ENCODE data around the gene NINL.
"Not testable (repeated sequence)": the region's sequence is repeated elsewhere in the genome, so short reads cannot be mapped to it uniquely, and the experiment has no call there.

Gene NINL

DNA sequence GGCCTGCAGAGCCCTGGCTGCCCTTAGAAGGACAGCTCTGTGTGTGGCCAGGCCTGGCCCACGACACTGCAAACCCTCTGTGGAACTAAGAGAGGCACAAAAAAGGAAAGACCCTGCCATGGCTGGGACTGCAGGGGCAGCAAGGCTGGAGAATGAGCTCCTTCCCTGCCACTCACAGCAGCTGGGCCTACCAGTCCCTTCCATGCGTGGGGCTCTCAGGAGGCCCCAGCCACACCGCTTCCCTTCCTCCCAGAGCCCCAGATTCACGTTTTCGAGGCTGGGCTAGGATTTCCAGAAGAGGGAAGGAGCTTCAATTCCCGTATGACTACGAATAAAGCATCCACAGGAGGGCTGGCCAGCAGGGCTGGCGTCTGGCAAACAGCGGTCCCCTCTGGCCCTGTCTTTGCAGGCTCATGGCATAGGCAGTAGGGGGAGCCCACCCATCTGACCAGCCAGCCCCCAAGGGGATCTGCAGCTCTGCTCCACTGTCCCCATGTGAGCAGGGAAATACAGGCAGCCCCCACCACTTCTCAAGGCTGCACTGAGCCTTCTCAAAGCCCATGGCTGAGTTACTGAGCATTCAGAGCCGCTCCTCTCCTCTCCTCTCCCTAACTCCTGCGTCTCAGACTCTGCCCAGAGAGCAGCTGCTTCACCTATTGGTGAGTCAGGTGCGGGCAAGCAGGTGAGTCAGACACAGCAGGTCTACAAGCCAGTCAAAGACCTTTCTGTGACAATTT, 53.1 kb downstream of the NINL start:
- DNase-seq (ENCODE audit: low read depth) = no peak

DNA sequence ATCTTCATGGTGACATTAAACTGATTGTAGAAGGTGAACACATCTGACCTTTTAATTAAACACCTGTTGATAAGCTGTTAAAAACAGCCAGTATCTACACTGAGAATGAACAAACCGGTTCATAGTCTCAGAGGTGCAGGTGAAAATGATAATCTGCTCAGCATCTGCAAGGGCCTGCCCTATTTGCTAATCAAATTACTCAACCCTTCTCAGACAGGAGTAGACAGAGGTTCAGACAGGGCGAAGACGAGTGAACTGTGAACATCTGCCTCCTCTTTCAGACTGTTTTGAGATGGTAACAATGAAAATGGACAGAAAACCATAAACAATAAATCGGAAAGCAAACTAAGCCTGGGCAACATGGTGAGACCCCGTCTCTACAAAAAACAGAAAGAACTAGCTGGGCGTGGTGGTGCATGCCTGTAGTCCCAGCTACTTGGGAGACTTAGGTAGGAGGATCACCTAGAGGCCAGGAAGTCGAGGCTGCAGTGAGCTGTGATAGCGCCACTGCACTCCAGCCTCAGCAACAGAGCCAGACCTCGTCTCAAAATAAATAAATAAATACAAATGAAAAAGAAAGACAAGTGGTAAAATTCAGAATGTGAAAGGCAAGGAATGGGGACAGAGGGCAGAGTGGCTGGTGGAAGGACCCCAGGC, 55.9 kb downstream of the NINL start:
- DNase-seq (ENCODE audit: low read depth) = no peak

GRCh38 chr20:25527949-25528348, 57.4 kb downstream of the NINL start:
- DNase-seq (ENCODE audit: low read depth) = no peak

- DNase-seq (ENCODE audit: low read depth) = no peak
Observed at GRCh38 chr20:25526446-25526845, 58.9 kb downstream of the NINL start.

DNA sequence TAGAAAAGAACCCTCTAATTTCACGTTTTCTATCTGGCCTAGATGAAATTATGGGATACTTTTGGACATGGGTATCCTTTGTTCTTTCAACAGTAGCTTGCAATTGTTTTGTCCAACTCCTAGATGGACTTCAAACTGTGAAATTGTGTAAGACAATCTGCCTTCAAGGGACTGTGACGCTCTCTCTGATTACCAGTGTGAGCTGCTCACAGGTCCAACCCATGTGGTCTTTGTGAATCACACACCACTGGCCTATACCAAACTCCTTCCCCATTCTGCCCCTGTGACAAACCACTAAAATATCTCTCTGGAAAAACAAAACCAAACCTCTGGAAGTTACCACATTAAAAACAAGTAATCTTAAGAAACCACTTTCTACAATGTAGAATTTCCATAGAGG, 59.5 kb downstream of the NINL start:
- DNase-seq (ENCODE audit: low read depth) = no peak

GRCh38 chr20:25525295-25525694, 60.0 kb downstream of the NINL start:
- DNase-seq (ENCODE audit: low read depth) = no peak

- DNase-seq (ENCODE audit: low read depth) = no peak
Observed at GRCh38 chr20:25521382-25521781, 63.9 kb downstream of the NINL start.

- no peak for DNase-seq (ENCODE audit: low read depth)
Observed at GRCh38 chr20:25517124-25517523, 68.2 kb downstream of the NINL start.

DNA sequence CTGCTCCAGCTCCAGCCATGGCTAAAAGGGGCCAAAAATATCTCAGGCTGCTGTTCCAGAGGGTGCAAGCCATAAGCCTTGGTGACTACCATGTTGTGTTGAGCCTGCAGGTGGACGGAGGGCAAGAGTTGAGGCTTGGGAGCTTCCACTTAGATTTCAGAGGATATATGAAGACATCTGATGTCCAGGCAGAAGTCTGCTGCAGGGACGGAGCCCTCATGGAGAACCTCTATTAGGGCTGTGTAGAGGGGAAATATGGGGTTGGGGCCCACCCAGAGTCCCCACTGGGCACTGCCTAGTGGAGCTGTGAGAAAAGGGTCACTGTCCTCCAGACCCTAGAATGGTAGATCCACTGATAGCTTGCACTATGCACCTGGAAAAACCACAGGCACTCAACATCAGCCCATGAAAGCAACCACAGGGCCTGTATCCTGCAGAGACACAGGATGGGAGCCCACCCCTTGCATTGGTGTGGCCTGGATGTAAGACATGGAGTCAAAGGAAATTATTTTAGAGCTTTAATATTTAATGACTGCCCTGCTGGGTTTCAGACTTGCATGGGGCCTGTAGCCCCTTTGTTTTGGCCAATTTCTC, 70.5 kb downstream of the NINL start:
- DNase-seq (ENCODE audit: low read depth) = no peak

- no peak for DNase-seq (ENCODE audit: low read depth)
Observed at GRCh38 chr20:25514195-25514594, 71.1 kb downstream of the NINL start.

GRCh38 chr20:25512709-25513108, 72.6 kb downstream of the NINL start:
- no peak for DNase-seq (ENCODE audit: low read depth)

- DNase-seq (ENCODE audit: low read depth) = no peak
Observed at GRCh38 chr20:25511183-25511582, 74.1 kb downstream of the NINL start.

GRCh38 chr20:25510721-25511120, 74.6 kb downstream of the NINL start:
- DNase-seq (ENCODE audit: low read depth) = no peak

DNA sequence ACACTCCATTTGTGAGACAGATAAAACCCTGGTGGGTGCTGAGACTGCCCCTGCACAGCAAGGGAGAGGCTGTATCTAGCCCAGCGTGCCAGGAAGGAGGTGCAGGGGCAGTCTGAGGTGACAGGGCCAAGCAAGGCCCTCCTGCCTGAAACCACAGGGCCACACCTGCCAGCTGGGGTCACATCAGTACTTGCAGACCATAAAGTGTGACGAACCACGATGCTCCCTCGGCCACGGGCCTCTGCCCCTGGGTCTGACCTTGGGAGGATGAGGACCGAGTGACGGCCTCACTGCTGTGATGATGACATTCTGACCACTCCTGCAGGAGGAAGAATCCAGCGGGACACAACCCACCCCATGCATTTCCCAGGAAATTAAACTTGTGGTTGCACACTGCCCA, 75.1 kb downstream of the NINL start:
- no peak for DNase-seq (ENCODE audit: low read depth)

DNA sequence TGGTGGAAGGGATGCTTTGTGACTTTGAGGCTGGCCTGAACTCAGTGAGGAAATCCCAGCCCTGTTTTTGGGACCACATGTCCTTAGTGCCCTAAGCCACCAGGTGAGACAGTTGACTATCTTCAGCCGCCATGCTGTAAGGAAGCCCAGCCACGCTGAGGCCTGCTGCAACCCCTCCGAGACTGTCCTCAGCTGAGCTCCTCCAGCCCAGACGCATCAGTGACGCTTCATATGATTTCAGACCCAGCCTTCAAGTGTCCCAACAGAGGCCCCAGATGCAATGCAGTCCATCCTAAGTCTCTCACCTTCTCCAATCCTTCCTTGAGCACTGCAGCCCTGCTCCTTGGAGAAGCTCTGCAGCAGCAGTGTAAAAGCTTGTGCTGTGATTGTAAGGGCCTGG, 76.2 kb downstream of the NINL start:
- DNase-seq (ENCODE audit: low read depth) = no peak

DNA sequence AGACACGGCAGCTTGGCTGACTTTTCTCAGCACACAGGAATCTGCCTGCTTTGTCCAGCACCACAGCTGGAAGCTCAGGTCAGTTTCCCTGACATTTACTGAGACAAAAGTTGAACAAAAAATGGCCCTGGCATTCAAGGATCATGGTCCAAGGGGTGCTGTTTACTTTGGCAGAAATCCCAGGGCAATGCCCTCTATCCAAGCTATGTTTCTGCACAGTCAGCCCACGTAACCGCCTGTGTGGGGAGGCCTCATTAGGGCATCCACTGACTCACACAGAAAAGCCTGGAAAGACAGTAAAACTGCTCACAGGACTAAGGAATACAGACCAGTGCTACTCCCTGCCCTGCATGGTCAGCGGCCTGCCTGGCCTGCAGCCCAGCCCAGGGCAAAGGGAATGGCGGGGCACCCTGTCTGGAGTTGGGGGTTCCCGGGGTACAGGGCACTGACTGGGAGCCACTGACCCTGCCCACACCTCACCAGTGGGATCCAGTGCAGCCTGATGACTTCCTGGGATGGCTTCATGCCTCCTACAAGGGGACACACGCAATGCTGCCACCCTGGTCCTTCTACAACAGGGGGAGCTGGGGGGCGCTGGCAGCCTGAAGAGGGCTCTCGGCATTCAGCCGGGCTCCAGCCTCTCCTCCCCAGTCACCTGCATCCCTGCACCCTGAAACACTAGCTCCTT, 77.1 kb downstream of the NINL start:
- no peak for DNase-seq (ENCODE audit: low read depth)

GRCh38 chr20:25507385-25508082, 77.8 kb downstream of the NINL start:
- DNase-seq (ENCODE audit: low read depth) = no peak

DNA sequence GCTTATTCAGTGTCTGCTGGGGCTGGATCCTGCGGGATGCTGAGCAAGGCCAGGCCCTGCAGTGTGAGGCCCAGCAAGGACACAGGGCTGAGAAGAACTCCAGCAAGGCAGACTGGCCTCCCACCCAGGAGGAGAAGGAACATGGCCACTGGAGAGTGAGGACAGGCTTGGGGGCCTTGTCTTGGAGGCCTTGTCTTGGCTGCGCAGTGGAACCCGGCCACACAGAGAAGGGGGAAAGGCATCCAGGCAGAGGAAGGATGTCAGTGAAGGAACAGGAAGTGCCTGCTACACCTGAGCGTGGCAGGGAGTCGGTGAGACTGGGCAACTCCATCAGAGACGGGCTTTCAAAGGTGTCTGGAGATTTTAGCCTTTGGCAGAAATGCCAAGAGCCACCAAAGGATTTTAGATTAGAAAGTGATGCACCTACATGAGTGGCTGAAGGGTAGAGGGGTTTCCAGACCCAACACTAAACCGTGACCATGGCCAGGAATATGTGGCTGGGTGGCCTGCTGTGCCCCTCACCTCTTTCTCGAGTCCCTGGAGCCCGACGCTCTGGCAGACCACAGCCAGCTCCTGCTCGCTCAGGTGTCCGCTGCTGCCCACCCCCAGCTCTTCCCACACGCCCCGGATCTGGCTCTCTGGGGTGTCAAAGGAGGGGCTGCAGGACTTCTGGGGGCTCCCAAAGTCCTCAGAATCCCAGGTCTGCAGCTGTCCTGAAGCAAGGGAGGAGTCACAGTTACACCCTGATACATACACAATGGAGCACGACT, 80.8 kb downstream of the NINL start:
- DNase-seq (ENCODE audit: low read depth) = no peak

DNA sequence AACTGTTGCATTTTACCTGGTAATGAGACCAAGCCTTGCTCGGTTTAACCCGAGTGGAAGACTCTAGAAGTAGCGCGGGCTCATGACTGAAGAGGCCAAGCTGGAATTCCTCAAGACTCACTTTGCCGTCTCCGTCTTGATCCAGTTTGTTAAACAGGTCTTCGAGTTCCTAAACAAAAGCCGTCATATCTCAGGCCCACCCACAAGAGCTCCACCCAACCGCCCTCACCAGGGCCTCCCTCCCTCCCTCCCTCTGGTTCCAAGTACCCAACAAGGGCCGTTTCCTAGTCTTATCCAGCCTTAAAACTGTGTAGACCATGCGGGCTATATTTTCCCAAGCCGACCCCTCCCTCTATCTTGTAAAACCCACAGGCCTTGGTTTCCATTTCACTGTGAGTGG, 81.4 kb downstream of the NINL start:
- no peak for DNase-seq (ENCODE audit: low read depth)

- DNase-seq (ENCODE audit: low read depth) = not testable (repeated sequence)
Observed at GRCh38 chr20:25503051-25503639, 82.2 kb downstream of the NINL start.

GRCh38 chr20:25500880-25501351, 84.4 kb downstream of the NINL start:
- no peak for DNase-seq (ENCODE audit: low read depth)

All from activated T-cell treated with anti-CD3 and anti-CD28 coated beads for 24 hours (primary cell).